ENCODE measurements around the gene CDH23.

The CDH23 gene

DNA sequence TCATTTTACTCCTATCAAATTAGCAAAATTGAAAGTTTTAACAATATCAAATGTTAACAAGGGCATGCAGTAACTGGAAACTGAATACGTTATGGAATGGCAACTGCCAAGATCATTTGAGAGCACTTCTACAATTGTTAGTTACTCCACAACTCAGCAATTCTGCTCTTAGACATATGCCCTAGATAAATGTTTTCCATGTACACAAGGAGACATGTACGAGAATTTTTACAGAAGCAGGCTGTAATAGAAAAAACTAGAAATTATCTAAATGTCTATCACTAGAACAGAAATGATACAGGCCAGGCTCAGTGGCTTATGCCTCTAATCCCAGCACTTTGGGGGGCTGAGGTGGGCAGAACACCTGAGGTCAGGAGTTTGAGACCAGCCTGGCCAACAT is 447.4 kb downstream of the CDH23 start:
- DNase-seq (ENCODE audit: low read depth), result no peak
- TF ChIP-seq, protein P1, sequence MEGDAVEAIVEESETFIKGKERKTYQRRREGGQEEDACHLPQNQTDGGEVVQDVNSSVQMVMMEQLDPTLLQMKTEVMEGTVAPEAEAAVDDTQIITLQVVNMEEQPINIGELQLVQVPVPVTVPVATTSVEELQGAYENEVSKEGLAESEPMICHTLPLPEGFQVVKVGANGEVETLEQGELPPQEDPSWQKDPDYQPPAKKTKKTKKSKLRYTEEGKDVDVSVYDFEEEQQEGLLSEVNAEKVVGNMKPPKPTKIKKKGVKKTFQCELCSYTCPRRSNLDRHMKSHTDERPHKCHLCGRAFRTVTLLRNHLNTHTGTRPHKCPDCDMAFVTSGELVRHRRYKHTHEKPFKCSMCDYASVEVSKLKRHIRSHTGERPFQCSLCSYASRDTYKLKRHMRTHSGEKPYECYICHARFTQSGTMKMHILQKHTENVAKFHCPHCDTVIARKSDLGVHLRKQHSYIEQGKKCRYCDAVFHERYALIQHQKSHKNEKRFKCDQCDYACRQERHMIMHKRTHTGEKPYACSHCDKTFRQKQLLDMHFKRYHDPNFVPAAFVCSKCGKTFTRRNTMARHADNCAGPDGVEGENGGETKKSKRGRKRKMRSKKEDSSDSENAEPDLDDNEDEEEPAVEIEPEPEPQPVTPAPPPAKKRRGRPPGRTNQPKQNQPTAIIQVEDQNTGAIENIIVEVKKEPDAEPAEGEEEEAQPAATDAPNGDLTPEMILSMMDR (IDR thresholded peaks at IDR 0.05; ENCODE audit: insufficient read depth, low read depth, low read length, missing control alignments), result no peak
- H3K4me3 ChIP-seq (ENCODE audit: low read length), result no peak overlapping the region

DNA sequence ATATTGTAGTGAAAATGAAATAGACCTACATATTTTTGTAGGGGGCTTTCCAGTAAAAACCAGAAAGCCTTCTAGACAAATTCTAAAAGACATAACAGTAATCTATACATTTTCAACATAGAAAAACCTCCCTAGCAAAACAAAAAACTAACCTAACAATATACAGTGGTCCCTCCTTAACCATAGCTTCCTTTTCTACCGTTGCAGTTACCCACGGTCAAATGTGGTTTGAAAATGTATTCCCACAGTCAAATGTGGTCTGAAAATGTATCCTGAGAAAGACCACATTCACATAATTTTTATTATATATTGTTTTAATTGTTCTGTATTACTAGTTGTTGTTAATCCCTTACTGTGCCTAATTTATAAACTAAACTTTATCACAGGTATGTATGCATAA is 448.0 kb downstream of the CDH23 start:
- H3K4me3 ChIP-seq (ENCODE audit: low read length), result no peak overlapping the region
- DNase-seq (ENCODE audit: low read depth), result no peak
- TF ChIP-seq, protein P1 (IDR thresholded peaks at IDR 0.05; ENCODE audit: insufficient read depth, low read depth, low read length, missing control alignments), result no peak

DNA sequence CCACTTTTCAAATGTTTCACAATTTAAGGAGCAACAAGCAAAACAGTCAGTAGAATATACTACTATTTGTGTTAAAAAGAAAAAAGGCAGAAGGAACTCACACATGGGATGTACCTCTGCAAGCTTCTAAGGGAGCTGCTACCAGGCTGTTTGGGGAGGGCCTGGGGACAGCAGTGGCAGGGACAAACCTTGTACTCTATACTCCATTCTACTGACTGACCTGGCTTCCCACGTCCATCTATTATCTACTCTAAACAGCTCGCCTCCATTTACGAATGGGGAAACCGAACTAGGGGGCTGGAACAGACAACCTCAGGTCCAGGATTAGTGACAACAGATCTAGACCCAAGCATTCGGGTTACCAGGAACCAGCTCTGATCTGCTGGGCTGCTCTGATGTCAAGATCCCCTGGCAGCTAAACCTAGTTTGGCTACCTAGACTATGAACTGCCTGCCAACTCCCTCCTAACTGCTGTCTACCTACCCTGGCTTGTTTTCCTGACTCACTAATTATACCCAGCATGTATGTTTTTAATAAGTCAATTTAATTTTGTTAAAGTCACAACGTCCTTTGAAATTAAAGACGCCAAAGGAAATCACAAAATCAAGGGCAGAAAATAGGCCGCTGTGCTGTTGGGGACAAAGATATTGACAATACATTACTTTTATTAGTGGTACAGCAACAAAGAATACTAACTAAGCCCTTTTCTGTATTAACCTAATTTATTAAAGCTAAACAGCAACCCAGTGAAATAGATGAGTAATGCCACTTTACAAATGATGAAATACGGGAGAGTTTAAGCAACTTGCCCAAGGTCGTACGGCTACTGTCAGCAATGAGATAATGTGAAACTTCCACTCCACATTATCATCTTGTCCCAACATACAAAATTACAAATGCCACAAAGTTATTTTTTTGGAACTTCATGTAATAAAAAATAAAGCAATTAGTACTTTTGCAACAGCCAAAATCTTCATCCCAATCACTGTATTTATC is 449.0 kb downstream of the CDH23 start:
- TF ChIP-seq, protein P1 (IDR thresholded peaks at IDR 0.05; ENCODE audit: insufficient read depth, low read depth, low read length, missing control alignments), result no peak
- H3K4me3 ChIP-seq (ENCODE audit: low read length), result no peak overlapping the region
- peak; percentile 78 for DNase-seq (ENCODE audit: low read depth)

DNA sequence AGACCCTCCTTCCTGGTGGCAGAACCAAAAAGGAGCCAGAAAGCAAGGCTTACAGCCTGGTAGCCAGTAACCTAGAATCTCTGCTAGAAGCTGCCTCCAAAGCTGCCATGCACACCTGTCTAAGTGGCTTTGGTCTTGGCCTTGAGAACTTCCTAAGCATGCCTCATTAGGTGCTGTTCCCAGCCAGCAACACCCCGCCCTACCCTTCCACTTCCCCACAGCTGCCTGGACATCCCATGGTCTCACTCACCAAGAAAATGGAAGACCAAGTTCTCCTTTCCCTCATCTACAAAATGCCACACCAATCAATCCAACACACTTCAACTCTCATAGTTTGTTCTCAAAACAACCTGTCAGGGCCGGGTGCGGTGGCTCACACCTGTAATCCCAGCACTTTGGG is 450.1 kb downstream of the CDH23 start:
- TF ChIP-seq, protein P1 (IDR thresholded peaks at IDR 0.05; ENCODE audit: insufficient read depth, low read depth, low read length, missing control alignments), result no peak
- H3K4me3 ChIP-seq (ENCODE audit: low read length), result no peak overlapping the region
- no peak for DNase-seq (ENCODE audit: low read depth)

DNA sequence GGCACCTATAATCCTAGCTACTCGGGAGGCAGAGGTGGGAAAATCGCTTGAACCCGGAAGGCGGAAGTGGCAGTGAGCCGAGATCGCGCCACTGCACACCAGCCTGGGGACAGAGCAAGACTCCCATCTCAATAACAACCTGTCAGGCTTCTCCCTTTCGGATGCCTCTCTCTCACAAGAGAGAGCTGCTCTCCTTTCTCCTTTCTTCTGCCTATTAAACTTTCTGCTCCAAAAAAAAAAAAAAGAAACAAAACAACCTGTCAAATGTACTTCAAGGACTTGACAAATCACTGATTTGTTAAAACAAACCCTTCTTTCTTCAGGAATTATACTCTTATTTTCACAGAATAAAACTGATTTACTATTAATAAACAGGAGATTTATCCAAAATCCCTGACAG is 450.7 kb downstream of the CDH23 start:
- no peak overlapping the region for H3K4me3 ChIP-seq (ENCODE audit: low read length)
- TF ChIP-seq, protein P1 (IDR thresholded peaks at IDR 0.05; ENCODE audit: insufficient read depth, low read depth, low read length, missing control alignments), result no peak
- no peak for DNase-seq (ENCODE audit: low read depth)

DNA sequence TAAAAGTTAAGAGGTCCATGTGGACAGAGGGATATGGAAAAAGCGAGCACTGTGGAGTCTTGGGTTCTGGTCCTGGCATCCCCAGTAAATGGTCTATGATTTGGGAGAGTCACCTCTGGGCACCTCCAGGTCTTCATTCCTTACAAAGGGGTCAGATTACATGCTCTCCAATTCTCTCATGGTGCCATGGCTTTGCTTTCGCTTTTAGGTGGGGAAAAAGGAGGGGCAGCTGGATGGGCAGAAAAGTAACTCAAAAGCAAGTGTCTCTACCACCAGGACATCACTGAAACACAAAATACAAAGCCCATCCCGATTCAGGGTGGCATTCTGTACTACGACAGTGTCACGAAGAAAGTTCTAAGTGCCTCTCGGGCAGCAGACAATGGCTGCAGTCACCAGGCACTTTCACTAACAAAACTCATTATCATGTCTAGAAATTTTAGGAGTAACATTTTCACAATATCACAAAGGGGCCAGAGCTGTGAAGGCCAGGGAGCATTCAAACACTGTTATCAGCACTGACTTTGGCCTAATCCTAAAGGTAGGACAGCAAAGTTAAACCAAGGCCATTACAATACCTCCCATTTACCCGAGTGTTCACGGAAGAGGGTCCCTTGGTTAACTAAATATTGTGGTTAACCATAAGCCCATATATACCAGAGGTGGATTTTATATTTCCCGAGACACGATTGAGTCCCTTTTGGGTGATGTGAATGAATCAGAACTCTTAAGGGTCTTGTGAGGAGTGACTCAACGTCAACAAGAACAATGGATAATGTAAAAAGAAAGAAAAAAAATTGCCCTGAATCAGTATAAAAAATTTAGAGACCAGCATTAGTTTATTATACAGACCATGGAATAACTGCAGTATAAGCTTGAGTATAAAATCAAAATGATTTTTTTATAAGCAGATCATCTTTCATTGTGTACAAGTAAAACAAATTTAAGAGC is 451.9 kb downstream of the CDH23 start:
- no peak overlapping the region for H3K4me3 ChIP-seq (ENCODE audit: low read length)
- no peak for DNase-seq (ENCODE audit: low read depth)
- TF ChIP-seq, protein P1 (IDR thresholded peaks at IDR 0.05; ENCODE audit: insufficient read depth, low read depth, low read length, missing control alignments), result no peak

All from epithelial cell of esophagus (primary cell).